Activated CD4-positive, CD25-positive, alpha-beta regulatory T cell (primary cell): ENCODE data around the gene PARD3.
"Not testable (repeated sequence)": the region's sequence is repeated elsewhere in the genome, so short reads cannot be mapped to it uniquely, and the experiment has no call there.

Source experiments
- DNase-seq, 4 experiments: peaks; one replicate each; lab custom pipeline; 2025; lab: John Stamatoyannopoulos, UW

The PARD3 gene

DNA sequence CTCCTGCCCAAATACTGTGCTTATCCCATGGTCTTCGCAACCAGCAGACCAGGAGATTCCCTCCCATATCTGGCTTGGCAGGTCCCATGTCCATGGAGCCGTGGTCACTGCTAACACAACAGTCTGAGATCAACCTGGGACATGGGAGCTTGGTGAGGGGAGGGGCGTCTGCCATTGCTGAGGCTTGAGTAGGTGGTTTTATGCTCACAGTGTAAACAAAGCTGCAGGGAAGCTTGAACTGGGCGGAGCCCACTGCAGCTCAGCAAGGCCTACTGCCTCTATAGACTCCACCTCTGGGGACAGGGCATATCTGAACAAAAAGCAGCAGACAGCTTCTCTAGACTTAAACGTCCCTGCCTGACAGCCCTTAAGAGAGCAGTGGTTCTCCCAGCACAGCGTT lies 747.4 kb downstream of the PARD3 start:
- not testable (repeated sequence) for DNase-seq

DNA sequence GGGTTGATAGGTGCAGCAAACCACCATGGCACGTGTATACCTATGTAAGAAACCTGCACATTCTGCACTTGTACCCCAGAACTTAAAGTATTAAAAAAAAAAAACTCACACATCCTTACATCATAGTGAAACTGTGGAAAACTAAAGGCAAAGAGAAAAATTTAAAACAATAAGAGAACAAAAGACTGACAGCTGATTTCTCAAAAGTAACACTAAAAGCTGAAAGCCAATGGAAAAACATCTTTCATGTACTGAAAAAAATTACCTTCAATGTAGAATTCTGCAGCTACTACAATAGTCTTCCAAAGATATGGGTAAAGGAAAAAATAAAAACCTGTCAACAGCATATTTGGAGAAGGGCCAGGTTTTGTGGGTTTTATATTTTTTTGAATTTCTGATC lies 751.5 kb downstream of the PARD3 start:
- DNase-seq = no peak

DNA sequence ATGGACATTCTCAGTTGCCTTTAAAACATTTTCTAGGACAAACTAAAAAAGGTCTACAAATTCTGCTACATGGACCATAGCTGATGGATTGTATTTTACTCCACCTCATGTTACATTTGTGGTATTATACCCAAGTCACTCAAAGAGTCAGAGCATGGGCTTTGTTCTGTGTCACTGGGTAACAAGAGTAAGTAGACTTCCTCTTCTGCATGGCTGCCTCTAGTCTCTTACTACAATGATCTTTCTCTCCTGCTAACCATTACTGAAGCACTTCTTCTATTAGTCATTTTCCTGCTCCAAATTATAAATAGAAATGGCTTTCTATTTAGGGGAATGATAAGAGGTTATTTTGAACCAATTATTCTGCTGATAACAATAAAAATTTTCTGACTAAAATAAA lies 753.3 kb downstream of the PARD3 start:
- DNase-seq = no peak
